T-helper 2 cell treated with Interferon-gamma antibody and Interleukin-4, amounts not matched to agents 100 ng/mL and 5 ng/mL, for 36 hours (primary cell): ENCODE results near the gene CYP4F8. TPM values are rescaled to one million over a fixed set of nuclear protein-coding genes. Genes with fewer than 3 reads are reported as not detected.
"Not testable (repeated sequence)": the region's sequence is repeated elsewhere in the genome, so short reads cannot be mapped to it uniquely, and the experiment has no call there.

ENCODE experiments used
- intact Hi-C: fragments of 100-400 bp; cut with micrococcal nuclease; formaldehyde crosslinking; loops from one replicate; pipeline ENCODE4 v1.15.1; 2023
- total RNA-seq: library from RNA; stranded (reverse); gene quantifications from 2 replicates; pipeline ENCODE4 v1.2.3, GENCODE V29; 2022

Gene CYP4F8
- total RNA-seq, 1 donor from 2014 or later, result not detected

DNA sequence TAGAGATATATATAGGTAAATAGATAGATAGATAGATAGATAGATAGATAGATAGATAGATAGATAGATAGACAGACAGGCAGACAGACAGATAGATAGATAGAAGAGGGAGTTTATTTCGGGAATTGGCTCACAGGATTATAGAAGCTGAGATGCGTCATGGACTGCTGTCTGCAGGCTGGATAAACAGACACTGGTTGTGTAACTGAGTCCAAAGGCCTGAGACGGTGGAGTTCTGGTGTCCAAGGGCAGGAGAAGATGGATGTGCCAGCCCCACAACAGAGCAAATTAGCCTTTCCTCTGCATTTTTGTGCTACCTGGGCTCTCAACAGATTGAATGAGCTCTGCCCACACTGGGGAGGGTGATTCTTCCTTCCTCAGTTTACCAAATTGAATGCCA is 28.4 kb downstream of the CYP4F8 start:
- intact Hi-C loops, result no loop called here

DNA sequence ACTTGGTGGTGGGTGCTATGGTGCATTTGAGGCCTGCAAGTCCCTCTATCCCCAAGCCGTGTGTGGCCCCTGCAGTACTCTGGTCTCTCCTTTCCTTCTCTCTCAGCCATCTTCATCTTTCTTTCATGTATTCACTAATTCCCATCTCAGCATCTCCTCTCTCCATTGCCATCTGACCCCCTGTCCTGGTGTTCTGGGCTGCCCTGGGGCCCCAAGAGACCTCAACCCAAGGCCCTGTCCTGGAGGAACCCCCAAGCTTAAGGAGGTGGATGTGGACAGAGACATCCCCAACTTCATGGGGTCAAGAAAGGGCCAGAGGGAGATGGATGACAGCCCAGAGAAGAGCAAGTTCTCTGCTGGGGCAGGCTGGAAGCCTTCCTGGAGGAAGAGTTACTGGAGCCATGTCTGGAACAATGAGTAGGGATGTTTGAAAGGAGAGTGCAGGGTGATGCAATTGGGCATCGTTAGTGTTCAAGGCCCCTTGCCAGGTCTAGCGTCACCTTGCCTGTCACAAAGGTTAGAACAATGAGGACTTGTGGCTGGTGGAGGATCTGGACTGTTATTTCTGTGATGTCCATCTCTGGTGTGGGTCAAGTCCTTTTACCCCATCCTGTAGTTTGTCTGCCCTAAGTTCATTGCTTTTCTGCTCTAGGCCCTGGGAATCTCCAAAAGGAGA is 29.2 kb downstream of the CYP4F8 start:
- intact Hi-C loops, result no loop called here

DNA sequence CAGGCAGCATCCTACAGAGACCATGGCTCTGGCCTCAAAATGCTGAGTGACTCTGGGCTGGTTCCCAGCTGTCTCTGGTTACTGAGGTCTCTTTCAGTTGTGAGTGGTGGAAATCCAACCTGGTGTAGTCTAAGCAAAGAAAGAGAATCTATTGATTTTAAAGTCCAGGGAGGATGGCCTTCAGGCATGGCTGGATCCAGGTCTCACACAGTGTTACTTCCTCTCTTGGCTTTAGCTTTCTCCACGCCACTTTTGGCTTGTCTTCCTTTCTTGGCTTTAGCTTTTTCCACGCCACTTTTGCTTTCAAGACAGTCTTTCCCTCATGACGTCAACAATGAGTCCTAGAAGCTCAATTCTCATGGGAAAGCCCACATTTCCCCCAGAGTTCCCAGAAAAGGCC is 29.8 kb downstream of the CYP4F8 start:
- intact Hi-C loops, result no loop called here

DNA sequence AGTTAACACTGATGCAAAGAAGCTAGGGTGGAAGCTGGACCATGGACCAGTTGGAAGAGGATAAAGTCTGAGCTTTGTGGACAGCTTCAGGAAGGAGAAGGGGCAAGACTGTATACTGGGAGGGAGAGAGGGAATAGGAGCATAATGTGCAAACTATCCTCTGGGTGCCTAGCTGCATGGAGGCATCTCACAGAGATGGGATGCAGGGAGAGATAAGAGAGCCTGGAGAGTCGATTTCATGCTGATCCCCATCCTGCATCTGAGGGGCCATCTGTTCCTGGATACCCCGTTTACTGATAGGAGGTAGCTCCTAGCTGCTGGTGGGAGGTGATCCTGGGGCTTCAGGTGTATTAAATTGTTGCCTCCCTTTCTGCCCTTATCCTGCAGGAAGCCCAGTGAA is 34.5 kb downstream of the CYP4F8 start:
- intact Hi-C loops, result no loop called here

DNA sequence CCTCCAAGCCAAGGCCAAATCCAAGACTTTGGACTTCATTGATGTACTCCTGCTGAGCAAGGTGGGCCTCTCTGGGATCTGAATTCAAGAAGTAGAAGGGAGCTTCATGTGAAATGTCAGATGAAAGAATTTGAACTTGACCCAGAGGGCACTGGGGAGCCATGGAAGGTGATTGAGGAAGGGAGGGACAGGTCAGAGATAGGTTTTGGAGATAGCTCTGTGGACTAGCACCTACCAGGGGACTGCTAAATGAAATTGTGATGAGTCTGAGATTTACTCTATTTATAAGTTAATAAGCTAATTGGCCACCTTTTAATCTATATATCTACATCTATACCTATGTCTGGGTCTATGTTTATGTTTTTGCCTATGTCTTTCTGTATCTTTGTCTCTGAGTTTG is 35.1 kb downstream of the CYP4F8 start:
- intact Hi-C loops, result not testable (repeated sequence)

- intact Hi-C loops, result no loop called here
These were observed 36.8 kb downstream of the CYP4F8 start for GRCh38 chr19:15651791-15652190.

GRCh38 chr19:15652559-15653278 is 37.7 kb downstream of the CYP4F8 start:
- intact Hi-C loops, result no loop called here

DNA sequence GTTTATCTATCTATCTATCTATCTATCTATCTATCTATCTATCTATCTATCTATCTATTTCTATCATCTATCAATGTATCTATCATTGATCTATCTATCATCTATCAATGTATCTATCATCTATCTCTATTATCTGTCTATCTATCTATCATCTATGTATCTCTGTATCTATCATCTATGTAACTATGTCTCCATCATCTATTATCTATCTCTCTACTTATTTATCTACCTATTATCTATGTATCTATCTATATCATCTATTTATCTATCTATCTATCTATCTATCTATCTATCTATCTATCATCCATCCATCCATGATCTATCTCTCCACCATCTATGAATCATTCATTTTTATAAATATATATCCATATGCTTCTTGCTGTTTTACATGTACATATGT is 41.4 kb downstream of the CYP4F8 start:
- intact Hi-C loops, result no loop called here

DNA sequence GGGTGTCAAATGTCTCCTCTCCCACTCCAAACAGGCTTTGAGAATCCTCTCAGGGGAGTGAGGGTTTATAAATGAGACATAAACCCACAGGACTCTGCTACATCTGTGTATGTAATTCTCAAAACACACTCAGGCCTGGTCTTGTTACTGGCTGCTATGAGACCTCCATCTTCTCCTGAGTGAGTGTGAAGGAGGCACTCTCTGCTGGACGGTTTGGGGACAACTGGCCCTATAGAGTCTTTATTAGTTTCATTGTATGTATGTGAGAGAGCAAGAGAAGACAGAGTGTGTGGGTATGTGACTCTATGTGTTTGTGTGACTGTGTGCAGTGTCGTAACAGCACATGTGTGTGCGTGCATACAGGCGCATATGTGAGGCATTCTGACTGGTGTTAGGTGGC is 48.2 kb downstream of the CYP4F8 start:
- intact Hi-C loops, result no loop called here

GRCh38 chr19:15666186-15666585 is 51.2 kb downstream of the CYP4F8 start:
- intact Hi-C loops, result no loop called here

- intact Hi-C loops, result no loop called here
These were observed 51.9 kb downstream of the CYP4F8 start for GRCh38 chr19:15666883-15667282.

- intact Hi-C loops, result no loop called here
These were observed 54.4 kb downstream of the CYP4F8 start for GRCh38 chr19:15669440-15669839.

GRCh38 chr19:15669891-15670290 is 54.9 kb downstream of the CYP4F8 start:
- intact Hi-C loops, result no loop called here

DNA sequence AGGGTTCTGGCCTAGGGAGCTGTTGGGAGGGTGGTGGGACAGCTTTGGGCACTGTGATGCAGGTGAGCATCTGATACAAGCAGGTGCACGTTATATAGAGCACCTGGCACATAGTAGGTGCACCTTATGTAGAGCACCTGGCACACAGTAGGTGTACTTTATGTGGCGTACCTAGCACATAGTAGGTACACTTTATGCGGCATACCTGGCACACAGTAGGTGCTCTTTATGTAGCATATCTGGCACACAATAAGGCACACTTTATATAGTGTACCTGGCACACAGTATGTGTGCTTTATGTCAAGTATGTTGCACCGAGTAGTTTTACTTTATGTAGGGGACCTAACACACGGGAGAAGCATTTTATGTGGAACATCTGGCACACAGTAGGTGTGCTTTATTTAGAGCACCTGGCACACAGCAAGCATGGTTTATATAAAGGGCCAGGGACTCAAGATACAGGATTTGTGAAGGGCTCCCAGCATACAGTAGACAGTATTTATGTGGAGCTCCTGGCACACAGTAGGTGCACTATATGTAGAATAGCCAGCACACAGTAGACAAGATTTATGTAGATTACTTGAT is 56.3 kb downstream of the CYP4F8 start:
- intact Hi-C loops, result no loop called here

DNA sequence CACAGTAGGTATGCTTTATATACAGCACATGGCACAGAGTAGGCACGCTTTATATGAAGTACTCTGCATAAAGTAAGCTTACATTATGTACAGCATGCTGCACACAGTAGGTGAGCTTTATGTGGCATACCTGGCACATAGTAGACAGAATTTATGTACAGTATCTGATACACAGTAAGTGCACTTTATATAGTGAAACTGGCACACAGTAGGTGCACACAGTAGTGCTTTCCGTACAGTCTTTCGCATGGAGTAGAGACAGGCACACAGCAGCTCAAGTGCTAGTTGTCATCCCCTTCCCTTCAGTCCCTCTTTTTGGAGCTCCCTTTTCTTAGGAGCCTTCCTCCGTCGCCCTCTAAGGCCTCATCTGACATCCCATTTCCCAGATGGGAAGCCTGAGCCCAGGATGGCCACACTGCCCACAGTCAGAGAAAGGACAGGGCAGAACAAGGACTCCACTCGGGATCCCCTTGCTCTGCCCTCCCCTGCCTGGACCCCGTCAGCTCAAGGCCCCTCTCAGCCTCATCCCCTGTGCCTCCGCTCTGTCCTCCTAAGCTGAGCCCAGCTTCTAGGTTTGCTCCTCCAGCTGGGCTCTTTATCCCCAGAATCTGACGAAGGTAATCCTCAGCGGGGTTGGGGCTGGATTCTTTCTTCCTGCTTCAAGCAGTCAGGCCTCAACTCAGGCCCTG is 57.0 kb downstream of the CYP4F8 start:
- intact Hi-C loops, result no loop called here

DNA sequence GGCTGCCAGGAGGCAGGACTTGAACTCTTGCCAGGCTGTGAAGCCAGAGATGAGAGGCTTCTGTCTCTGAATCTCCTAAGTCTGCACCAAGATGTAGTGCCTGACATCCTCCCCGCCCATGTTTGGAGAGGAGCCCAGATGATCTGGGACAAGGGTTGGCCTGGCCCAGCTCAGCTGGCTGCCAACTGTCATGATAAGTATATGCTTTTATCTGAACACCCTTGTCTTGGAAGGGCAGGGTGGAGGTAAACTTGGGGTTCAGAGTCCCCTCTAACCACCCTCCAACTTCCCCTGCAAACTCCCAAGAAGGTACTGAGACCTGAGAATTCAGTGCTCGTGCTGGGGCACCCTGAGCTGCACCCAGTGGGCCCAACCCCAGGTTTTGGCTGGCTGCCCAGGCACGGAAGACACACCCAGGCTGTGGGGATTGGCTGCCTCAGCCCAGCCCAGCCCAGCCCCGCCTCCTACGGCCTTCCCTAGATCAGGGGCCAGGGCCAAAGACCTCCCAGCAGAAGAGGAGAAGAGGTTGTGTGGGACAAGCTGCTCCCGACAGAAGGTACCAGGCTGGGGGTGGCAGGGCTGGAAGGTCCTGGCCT is 57.7 kb downstream of the CYP4F8 start, which contains the start of gene CYP4F12:
Gene CYP4F12 (plus strand): TSS at position 508 of the 596 bp plus-strand sequence. CDS start 443 bp downstream, outside the sequence.
- intact Hi-C loops, result no loop called here

DNA sequence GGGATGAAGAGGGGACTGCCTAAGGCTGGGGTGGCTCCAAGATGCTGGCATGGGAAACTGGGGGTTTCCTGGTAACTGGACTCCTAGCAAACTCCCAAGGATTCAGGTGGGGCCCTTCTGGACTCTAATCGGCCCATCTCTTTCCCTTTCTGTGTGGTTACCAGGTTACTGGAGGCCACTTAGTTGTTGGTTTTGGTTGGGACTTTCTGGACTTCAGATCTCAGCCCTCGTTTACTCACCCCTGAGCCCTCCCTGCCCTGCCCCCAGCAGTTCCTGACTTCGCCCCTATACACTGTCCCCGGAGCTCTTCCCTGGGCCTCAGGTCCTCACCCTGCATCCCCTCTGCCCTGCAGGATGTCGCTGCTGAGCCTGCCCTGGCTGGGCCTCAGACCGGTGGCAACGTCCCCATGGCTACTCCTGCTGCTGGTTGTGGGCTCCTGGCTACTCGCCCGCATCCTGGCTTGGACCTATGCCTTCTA is 58.2 kb downstream of the CYP4F8 start:
- intact Hi-C loops, result no loop called here

DNA sequence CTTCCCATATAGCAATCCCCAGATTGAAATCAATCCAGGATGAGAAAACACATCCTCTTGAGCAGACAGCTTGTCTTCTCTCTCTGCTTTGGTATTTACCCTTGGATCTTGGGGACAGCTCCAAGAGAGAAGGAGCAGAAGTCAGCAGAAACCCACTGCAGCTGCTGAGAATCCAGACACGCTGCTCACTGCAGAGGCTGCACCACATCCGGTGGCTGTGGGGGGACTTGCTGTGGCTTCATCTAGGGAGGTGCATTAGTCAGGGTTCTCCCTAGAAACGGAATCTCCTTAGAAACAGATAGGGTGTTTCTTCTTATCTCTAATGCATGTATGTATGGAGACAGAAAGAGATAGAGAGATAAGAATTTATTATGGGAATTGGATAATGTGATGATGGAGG is 60.5 kb downstream of the CYP4F8 start:
- intact Hi-C loops, result no loop called here

DNA sequence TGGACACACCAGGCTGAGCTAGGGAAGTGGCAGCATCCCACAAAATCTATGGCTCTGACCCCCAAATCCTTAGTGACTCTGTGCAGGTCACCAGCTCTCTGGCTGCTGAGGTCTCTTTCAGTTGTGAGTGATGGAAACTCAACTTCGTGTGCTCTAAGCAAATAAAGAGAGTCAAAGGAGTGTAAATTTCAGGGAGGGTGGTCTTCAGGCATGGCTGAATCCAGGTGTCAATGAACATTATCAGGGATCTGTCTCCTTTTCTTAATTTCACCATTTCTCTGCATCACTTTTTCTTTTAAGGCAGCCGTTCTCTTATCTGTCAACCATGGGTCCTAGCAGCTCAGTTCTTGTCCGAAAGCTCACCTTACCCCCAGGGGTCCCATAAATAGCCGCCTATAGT is 64.1 kb downstream of the CYP4F8 start:
- intact Hi-C loops, result no loop called here

GRCh38 chr19:15679865-15680264 is 64.8 kb downstream of the CYP4F8 start:
- intact Hi-C loops, result not testable (repeated sequence)
